Duodenal mucosa (tissue), 2 donors: ENCODE data around the gene C10orf105.

Experiments
- H3K27ac ChIP-seq: one replicate; pipeline ENCODE4 v1.7.0; 2013; ENCODE audit warnings: low read depth, low read length
- H3K27me3 ChIP-seq, 2 donors: one replicate each; pipeline ENCODE4 v1.7.0; 2013; ENCODE audit warnings: low read length in 2 of 2, control low read depth in 1 of 2; ENCODE audit not compliant: insufficient read depth in 2 of 2, control insufficient read depth in 1 of 2
- H3K36me3 ChIP-seq, 2 donors: one replicate each; pipeline ENCODE4 v1.7.0; 2013; ENCODE audit warnings: low read length in 2 of 2, control low read depth in 1 of 2; ENCODE audit not compliant: insufficient read depth in 2 of 2, control insufficient read depth in 1 of 2
- H3K4me1 ChIP-seq, 2 donors: one replicate each; pipeline ENCODE4 v1.7.0; 2013; ENCODE audit warnings: low read length in 2 of 2, control low read depth in 1 of 2; ENCODE audit not compliant: insufficient read depth in 2 of 2, control insufficient read depth in 1 of 2
- H3K4me3 ChIP-seq, 2 donors: one replicate each; pipeline ENCODE4 v1.7.0; 2013; ENCODE audit warnings: low read length in 2 of 2, low read depth in 1 of 2
- H3K9ac ChIP-seq, 2 donors: one replicate each; pipeline ENCODE4 v1.7.0; 2013; ENCODE audit warnings: low read length in 2 of 2, low read depth in 1 of 2
- H3K9me3 ChIP-seq, 2 donors: one replicate each; pipeline ENCODE4 v1.7.0; 2013; ENCODE audit warnings: low read length in 2 of 2, control low read depth in 1 of 2; ENCODE audit not compliant: control insufficient read depth in 1 of 2

Gene C10orf105

GRCh38 chr10:71719464-71720201 lies at the start of gene C10orf105:
C10orf105 (minus strand) TSS chr10:71719778; CDS start chr10:71716337, 3,441 bp downstream.
- no peaks in the 10 kb centered on the region for H3K9me3 ChIP-seq
- no peak within 1 kb of the TSS for H3K27ac ChIP-seq
- H3K9ac ChIP-seq = no peak within 1 kb of the TSS
- no peaks in the 10 kb centered on the region for H3K27me3 ChIP-seq
- no peak within 1 kb of the TSS for H3K4me3 ChIP-seq
- peaks cover 7 to 12% of the 10 kb centered on the region in 2 donors for H3K4me1 ChIP-seq
- no peaks in the 10 kb centered on the region for H3K36me3 ChIP-seq

GRCh38 chr10:71767420-71768035 lies 48.0 kb upstream of the C10orf105 start:
- Histone ChIP-seq H3K36me3 (peaks cover 3 to 5% of the 10 kb centered on the region in 2 donors), H3K27me3 (no peaks in the 10 kb centered on the region), H3K9ac (peak overlapping the region; percentile 28 to 65), H3K27ac (peak overlapping the region; percentile 95), H3K4me3 (peak overlapping the region; percentile 33 to 44), H3K9me3 (no peaks in the 10 kb centered on the region), H3K4me1 (peaks cover 89 to 96% of the 10 kb centered on the region in 2 donors)

GRCh38 chr10:71766717-71767419 lies 47.3 kb upstream of the C10orf105 start:
- H3K9ac ChIP-seq = peak overlapping the region; percentile 28 to 65
- H3K4me3 ChIP-seq = peak overlapping the region; percentile 33 to 44
- peaks cover 90 to 96% of the 10 kb centered on the region in 2 donors for H3K4me1 ChIP-seq
- no peaks in the 10 kb centered on the region for H3K9me3 ChIP-seq
- H3K36me3 ChIP-seq = peaks cover 5 to 9% of the 10 kb centered on the region in 2 donors
- H3K27ac ChIP-seq = peak overlapping the region; percentile 95
- H3K27me3 ChIP-seq = no peaks in the 10 kb centered on the region

GRCh38 chr10:71765906-71766716 lies 46.5 kb upstream of the C10orf105 start:
- H3K9ac ChIP-seq = peak overlapping the region; percentile 28 to 65
- peaks cover 90 to 96% of the 10 kb centered on the region in 2 donors for H3K4me1 ChIP-seq
- H3K27me3 ChIP-seq = no peaks in the 10 kb centered on the region
- no peaks in the 10 kb centered on the region for H3K9me3 ChIP-seq
- peak overlapping the region; percentile 9 to 33 for H3K4me3 ChIP-seq
- peaks cover 8 to 17% of the 10 kb centered on the region in 2 donors for H3K36me3 ChIP-seq
- peak overlapping the region; percentile 95 for H3K27ac ChIP-seq

- no peak overlapping the region for H3K4me3 ChIP-seq
- H3K4me1 ChIP-seq = peaks cover 90 to 96% of the 10 kb centered on the region in 2 donors
These were observed 45.8 kb upstream of the C10orf105 start for GRCh38 chr10:71765176-71765904.

GRCh38 chr10:71763352-71764127 lies 44.0 kb upstream of the C10orf105 start:
- no peak overlapping the region for H3K9ac ChIP-seq
- H3K4me1 ChIP-seq = peaks cover 79 to 83% of the 10 kb centered on the region in 2 donors
- no peaks in the 10 kb centered on the region for H3K27me3 ChIP-seq
- H3K36me3 ChIP-seq = peaks cover 4 to 32% of the 10 kb centered on the region in 2 donors
- H3K27ac ChIP-seq = no peak overlapping the region
- H3K9me3 ChIP-seq = no peaks in the 10 kb centered on the region
- no peak overlapping the region for H3K4me3 ChIP-seq

More at GRCh38 chr10:71765176-71765904, 45.8 kb upstream of the C10orf105 start:
- Histone ChIP-seq H3K9me3 (no peaks in the 10 kb centered on the region), H3K36me3 (peaks cover 10 to 25% of the 10 kb centered on the region in 2 donors), H3K27ac (no peak overlapping the region), H3K27me3 (no peaks in the 10 kb centered on the region), H3K9ac (peak overlapping the region; percentile 11 to 23)

GRCh38 chr10:71762324-71762723 lies 42.7 kb upstream of the C10orf105 start:
- H3K4me3 ChIP-seq = no peak overlapping the region
- no peaks in the 10 kb centered on the region for H3K9me3 ChIP-seq
- H3K27ac ChIP-seq = no peak overlapping the region
- no peaks in the 10 kb centered on the region for H3K27me3 ChIP-seq
- peaks cover 79 to 82% of the 10 kb centered on the region in 2 donors for H3K4me1 ChIP-seq
- peaks cover 9 to 38% of the 10 kb centered on the region in 2 donors for H3K36me3 ChIP-seq
- no peak overlapping the region for H3K9ac ChIP-seq

GRCh38 chr10:71761541-71762113 lies 42.0 kb upstream of the C10orf105 start:
- Histone ChIP-seq H3K9me3 (no peaks in the 10 kb centered on the region), H3K27me3 (no peaks in the 10 kb centered on the region), H3K4me3 (no peak overlapping the region), H3K9ac (no peak overlapping the region), H3K27ac (no peak overlapping the region), H3K36me3 (peaks cover 9 to 38% of the 10 kb centered on the region in 2 donors), H3K4me1 (peaks cover 79 to 82% of the 10 kb centered on the region in 2 donors)
